ENCODE measurements around the gene GNAZ. TPM values are rescaled to one million over a fixed set of nuclear protein-coding genes. Genes with fewer than 3 reads are reported as not detected.

The GNAZ gene
- total RNA-seq, 1 experiment from 2014 or later: 11.1 TPM

DNA sequence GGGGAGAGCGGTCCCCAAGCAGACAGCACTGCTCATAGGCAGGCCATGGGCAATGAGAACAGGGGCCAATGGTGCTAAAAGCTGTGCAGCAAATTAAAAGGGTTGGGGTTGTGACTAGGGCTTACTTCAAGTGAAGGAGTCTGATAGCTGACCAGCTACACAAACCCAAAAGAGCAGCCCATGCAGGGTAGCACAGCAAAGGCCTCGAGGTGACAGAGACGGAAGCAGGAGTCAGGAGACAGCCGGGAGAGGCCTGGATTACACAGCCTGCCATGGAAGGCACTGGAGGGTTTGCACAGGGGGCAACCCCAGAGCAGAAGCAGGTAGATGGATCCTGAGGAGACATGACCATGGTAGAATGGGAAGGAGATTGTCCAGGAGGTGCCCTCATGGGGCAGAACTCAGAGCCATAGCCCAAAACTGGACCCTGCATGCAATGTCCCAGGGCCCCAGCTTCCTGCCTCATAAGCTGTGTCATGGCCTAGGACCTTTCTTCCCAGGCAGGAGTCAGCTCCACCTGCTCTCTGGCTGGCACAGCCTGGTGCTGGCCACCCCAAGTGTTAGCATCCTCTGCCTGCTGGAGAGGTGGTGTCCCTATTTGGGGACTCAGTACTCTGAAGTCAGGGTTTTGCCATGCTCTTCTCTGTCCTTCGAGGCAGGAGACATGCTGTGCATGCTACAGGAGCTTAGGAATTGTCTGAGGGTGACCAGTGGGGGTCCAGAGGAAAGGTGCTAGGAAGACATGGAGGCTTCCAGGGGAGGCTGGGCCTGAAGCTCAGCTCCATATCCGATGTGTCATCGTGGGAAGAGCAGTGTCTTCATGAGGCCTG is 38.1 kb downstream of the GNAZ start:
- ATAC-seq: no peak
- CTCF ChIA-PET: interaction anchor here (1.3 kb wide), 1 partner anchor 149 kb away, joined by 3 read pairs; no protein-coding TSS in a partner anchor
- intact Hi-C loops (cut with micrococcal nuclease): no loop called here

More for the DNA sequence above, 38.1 kb downstream of the GNAZ start:
- no peak for DNase-seq (ENCODE audit: low read depth, low spot score)
- H3K9ac ChIP-seq (ENCODE audit: low read length): no peak overlapping the region
- TF ChIP-seq ZNF274 (IDR thresholded peaks at IDR 0.05; ENCODE audit: low read depth, low read length) (no peak), CEBPB (IDR thresholded peaks at IDR 0.05; ENCODE audit: low read depth) (no peak), EGR1 (IDR thresholded peaks at IDR 0.05; ENCODE audit: low read depth) (no peak), YY1 (IDR thresholded peaks at IDR 0.05; ENCODE audit: extremely low read depth, insufficient replicate concordance, low read depth, low read length) (no peak), POLR2A (IDR thresholded peaks at IDR 0.05; ENCODE audit: borderline replicate concordance, extremely low read depth, insufficient read depth, insufficient read length) (no peak), SRF (IDR thresholded peaks at IDR 0.05; ENCODE audit: low read depth) (no peak), SIN3A (IDR thresholded peaks at IDR 0.05; ENCODE audit: low read depth) (no peak)
- TF ChIP-seq, protein P1, sequence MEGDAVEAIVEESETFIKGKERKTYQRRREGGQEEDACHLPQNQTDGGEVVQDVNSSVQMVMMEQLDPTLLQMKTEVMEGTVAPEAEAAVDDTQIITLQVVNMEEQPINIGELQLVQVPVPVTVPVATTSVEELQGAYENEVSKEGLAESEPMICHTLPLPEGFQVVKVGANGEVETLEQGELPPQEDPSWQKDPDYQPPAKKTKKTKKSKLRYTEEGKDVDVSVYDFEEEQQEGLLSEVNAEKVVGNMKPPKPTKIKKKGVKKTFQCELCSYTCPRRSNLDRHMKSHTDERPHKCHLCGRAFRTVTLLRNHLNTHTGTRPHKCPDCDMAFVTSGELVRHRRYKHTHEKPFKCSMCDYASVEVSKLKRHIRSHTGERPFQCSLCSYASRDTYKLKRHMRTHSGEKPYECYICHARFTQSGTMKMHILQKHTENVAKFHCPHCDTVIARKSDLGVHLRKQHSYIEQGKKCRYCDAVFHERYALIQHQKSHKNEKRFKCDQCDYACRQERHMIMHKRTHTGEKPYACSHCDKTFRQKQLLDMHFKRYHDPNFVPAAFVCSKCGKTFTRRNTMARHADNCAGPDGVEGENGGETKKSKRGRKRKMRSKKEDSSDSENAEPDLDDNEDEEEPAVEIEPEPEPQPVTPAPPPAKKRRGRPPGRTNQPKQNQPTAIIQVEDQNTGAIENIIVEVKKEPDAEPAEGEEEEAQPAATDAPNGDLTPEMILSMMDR (IDR thresholded peaks at IDR 0.05 in 2 of 3, conservative IDR thresholded peaks at IDR 0.05 in 1 of 3; ENCODE audit: borderline replicate concordance in 1 of 3, insufficient read depth in 1 of 3, low read depth in 2 of 3, low read length in 2 of 3): no peak
- TF ChIP-seq, protein P2, sequence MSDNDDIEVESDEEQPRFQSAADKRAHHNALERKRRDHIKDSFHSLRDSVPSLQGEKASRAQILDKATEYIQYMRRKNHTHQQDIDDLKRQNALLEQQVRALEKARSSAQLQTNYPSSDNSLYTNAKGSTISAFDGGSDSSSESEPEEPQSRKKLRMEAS (IDR thresholded peaks at IDR 0.05): no peak
- TF ChIP-seq, protein P3, sequence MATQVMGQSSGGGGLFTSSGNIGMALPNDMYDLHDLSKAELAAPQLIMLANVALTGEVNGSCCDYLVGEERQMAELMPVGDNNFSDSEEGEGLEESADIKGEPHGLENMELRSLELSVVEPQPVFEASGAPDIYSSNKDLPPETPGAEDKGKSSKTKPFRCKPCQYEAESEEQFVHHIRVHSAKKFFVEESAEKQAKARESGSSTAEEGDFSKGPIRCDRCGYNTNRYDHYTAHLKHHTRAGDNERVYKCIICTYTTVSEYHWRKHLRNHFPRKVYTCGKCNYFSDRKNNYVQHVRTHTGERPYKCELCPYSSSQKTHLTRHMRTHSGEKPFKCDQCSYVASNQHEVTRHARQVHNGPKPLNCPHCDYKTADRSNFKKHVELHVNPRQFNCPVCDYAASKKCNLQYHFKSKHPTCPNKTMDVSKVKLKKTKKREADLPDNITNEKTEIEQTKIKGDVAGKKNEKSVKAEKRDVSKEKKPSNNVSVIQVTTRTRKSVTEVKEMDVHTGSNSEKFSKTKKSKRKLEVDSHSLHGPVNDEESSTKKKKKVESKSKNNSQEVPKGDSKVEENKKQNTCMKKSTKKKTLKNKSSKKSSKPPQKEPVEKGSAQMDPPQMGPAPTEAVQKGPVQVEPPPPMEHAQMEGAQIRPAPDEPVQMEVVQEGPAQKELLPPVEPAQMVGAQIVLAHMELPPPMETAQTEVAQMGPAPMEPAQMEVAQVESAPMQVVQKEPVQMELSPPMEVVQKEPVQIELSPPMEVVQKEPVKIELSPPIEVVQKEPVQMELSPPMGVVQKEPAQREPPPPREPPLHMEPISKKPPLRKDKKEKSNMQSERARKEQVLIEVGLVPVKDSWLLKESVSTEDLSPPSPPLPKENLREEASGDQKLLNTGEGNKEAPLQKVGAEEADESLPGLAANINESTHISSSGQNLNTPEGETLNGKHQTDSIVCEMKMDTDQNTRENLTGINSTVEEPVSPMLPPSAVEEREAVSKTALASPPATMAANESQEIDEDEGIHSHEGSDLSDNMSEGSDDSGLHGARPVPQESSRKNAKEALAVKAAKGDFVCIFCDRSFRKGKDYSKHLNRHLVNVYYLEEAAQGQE (IDR thresholded peaks at IDR 0.05; ENCODE audit: low read depth): no peak
- no TSS peak for BruUV-seq (replicated peaks)
- no peaks in the 10 kb centered on the region for H3K79me2 ChIP-seq (ENCODE audit: insufficient read depth, low read length)
- H3K27me3 ChIP-seq (ENCODE audit: insufficient read depth, low read length): no peaks in the 10 kb centered on the region
- no peaks in the 10 kb centered on the region for H3K9me3 ChIP-seq (ENCODE audit: control insufficient read depth in 1 of 2, insufficient read depth in 1 of 2, low read depth in 1 of 2, low read length in 2 of 2)
- ChIA-PET RAD21 (ENCODE audit: low non-redundant PET in 1 of 2, low total read pairs in 2 of 2, uncharacterized antibody in 2 of 2, unreplicated experiment in 2 of 2) (interaction anchor here in 1 of 2 experiments (0.7 kb wide), 1 partner anchor 16 kb away, joined by 3 read pairs; no protein-coding TSS in a partner anchor), POLR2A (no interaction called here)
- H4K20me1 ChIP-seq (ENCODE audit: insufficient read depth): no peaks in the 10 kb centered on the region
- no peaks in the 10 kb centered on the region for H3K36me3 ChIP-seq (ENCODE audit: control insufficient read depth in 1 of 2, insufficient read depth in 2 of 2, low read length in 2 of 2)
- H3K9me2 ChIP-seq (ENCODE audit: insufficient read depth): no peaks in the 10 kb centered on the region
- no peak overlapping the region for H2AFZ ChIP-seq (ENCODE audit: low read depth, low read length, poor library complexity, severe bottlenecking)
- H3K4me3 ChIP-seq (replicated peaks in 1 of 2; ENCODE audit: low read depth in 1 of 2, low read length in 2 of 2): no peak overlapping the region
- no peak overlapping the region for H3K27ac ChIP-seq (ENCODE audit: low read depth, low read length)
- H3K4me1 ChIP-seq (ENCODE audit: control insufficient read depth in 1 of 2, insufficient read depth in 2 of 2, low read length in 2 of 2): peaks cover 0 to 6% of the 10 kb centered on the region in 2 experiments; a peak in 1 of 4 replicates
- H3K4me2 ChIP-seq (ENCODE audit: low read length): no peak overlapping the region

Data from HCT116 (cell line).